Measurements from ENCODE around the gene CAMSAP1.

DNA sequence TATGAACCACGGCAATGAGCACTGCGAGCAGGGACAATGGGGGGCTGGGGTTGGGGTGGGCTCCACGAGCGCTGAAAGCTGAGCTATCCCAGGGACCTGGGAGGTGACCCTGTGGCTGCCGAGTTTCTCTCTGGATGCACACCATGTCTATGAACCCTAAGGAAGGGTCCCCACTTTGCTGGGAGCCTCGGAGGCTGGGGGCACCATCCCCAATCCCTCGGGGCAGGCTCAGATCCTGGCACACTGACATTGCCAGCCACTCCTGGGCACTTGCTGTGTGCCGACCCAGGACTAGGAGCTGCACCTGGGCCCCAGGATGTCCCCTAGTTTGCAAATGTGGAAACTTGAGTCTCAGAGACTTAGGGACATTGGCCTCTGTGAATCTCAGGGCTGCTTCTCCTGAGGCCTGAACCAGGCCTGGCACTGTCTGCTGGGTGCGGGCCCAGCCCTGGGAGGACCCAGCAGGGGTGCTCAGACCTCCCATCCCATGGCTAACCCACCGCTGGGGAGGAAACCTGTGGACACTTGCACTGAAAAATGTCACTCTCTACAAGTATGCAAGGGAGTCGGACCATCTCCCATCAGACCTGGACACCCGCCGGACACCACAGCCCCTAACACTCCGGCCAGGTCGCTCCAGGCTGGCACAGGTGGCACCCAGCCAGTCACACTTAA, 13.0 kb upstream of the CAMSAP1 start:
- TF ChIP-seq POLR2A (IDR thresholded peaks at IDR 0.05; ENCODE audit: low read depth, low read length) (no peak), PAX5 (IDR thresholded peaks at IDR 0.05; ENCODE audit: insufficient read depth, low read length, severe bottlenecking) (no peak)

All from GM12891 (cell line).